K562 (cell line): ENCODE data around the gene GRAPL. TPM values are rescaled to one million over a fixed set of nuclear protein-coding genes. Genes with fewer than 3 reads are reported as not detected.

Experiments
- CTBP1 ChIP-seq: fragments of 450-650 bp; IDR thresholded peaks from 2 replicates; pipeline ENCODE4 v1.6.1; 2016; ENCODE audit warnings: borderline replicate concordance
- CTCF ChIP-seq, 3 experiments: IDR thresholded peaks in 2 of 3; conservative IDR thresholded peaks in 1 of 3; 2 replicates each; pipeline ENCODE4 v1.5.1; 2011 to 2012; ENCODE audit warnings: low read length in 3 of 3, mild to moderate bottlenecking in 3 of 3, control low read depth in 2 of 3, improper control_type of control experiment in 1 of 3, inconsistent platforms in 1 of 3, low read depth in 1 of 3, mixed read lengths in 1 of 3, moderate library complexity in 1 of 3; ENCODE audit not compliant: insufficient read depth in 2 of 3
- L3MBTL2 ChIP-seq: fragments of 450-650 bp; IDR thresholded peaks from 2 replicates; pipeline ENCODE4 v1.6.1; 2016; ENCODE audit warnings: mild to moderate bottlenecking, moderate library complexity
- RAD21 ChIP-seq, 2 experiments: fragments of 250-450 bp in 1 of 2; fragments of 450-650 bp in 1 of 2; sonication (Bioruptor Pico) in 1 of 2; formaldehyde crosslinking in 1 of 2; IDR thresholded peaks in 1 of 2; conservative IDR thresholded peaks in 1 of 2; 2 replicates each; pipeline versions ENCODE4 v1.4.0 to v1.8.0; 2020 to 2022; ENCODE audit warnings: mild to moderate bottlenecking in 2 of 2, moderate library complexity in 1 of 2
- SMAD4 ChIP-seq: fragments of 250-450 bp; sonication (Bioruptor Pico); conservative IDR thresholded peaks from 2 replicates; pipeline ENCODE4 v1.8.0; 2021; ENCODE audit warnings: inconsistent platforms, mild to moderate bottlenecking, moderate library complexity
- YY1 ChIP-seq, 3 experiments: IDR thresholded peaks; 2 replicates each; pipeline ENCODE4 v1.6.1; 2011; ENCODE audit warnings: low read length in 2 of 3, mild to moderate bottlenecking in 2 of 3, moderate library complexity in 2 of 3, borderline replicate concordance in 1 of 3, control low read depth in 1 of 3, low read depth in 1 of 3; ENCODE audit not compliant: insufficient read depth in 3 of 3, insufficient replicate concordance in 2 of 3, control insufficient read depth in 1 of 3, insufficient read length in 1 of 3; ENCODE audit errors: extremely low read depth in 1 of 3
- ZNF121 ChIP-seq: sonication (generic); formaldehyde crosslinking; conservative IDR thresholded peaks from 2 replicates; pipeline ENCODE4 v1.8.0; 2022; ENCODE audit warnings: missing genetic modification reagents
- polyA plus RNA-seq, 8 experiments: library from polyadenylated mRNA; depleted of rRNA in 4 of 8; stranded (reverse) in 5 of 8; unstranded in 3 of 8; fragments of >200 nt; fragmentation: Nextera tagmentation in 2 of 8; fragmentation: Illumina TruSeq in 1 of 8; extraction: Ambion mirVana in 2 of 8; extraction: Trizol in 1 of 8; gene quantifications; 2 replicates each; pipeline versions ENCODE4 v1.2.1 to v1.2.3, GENCODE V29; 2011 to 2014; ENCODE audit warnings: inconsistent platforms in 1 of 8, missing spikeins in 1 of 8
- total RNA-seq, 7 experiments: library from RNA; depleted of rRNA in 6 of 7; stranded (reverse); fragments of >200 nt in 6 of 7; fragmentation: Illumina TruSeq in 2 of 7; extraction: Trizol in 2 of 7; gene quantifications; 2 replicates each; pipeline versions ENCODE4 v1.2.1 to v1.2.3, GENCODE V29; 2011 to 2021; ENCODE audit warnings: low replicate concordance in 1 of 7

Gene GRAPL
- total and polyA plus RNA-seq, 9 of the 15 experiments (the other 6 are each of a cell fraction or from before 2014, with no cell fraction given), result 0.22 TPM; not detected in 8

- peak; percentile 35; the same call in 1 of the 2 replicates for TF ChIP-seq CTBP1
- peak; percentile 26 for TF ChIP-seq SMAD4 (CRISPR knock-in tag)
- peak in 1 of 2 experiments; percentile 50; a peak in 2 of 4 replicates for TF ChIP-seq RAD21 (CRISPR knock-in tag; conservative IDR thresholded peaks at IDR 0.05 in 1 of 2, IDR thresholded peaks at IDR 0.05 in 1 of 2)
- TF ChIP-seq CTCF (IDR thresholded peaks at IDR 0.05 in 2 of 3, conservative IDR thresholded peaks at IDR 0.05 in 1 of 3; ENCODE audit: insufficient read depth in 2 of 3, low read depth in 1 of 3, low read length in 3 of 3), result peak; percentile 20 to 62 (median 26); a peak in 3 of 6 replicates
- TF ChIP-seq YY1 (IDR thresholded peaks at IDR 0.05; ENCODE audit: borderline replicate concordance in 1 of 3, control insufficient read depth in 1 of 3, extremely low read depth in 1 of 3, insufficient read depth in 3 of 3, insufficient read length in 1 of 3, insufficient replicate concordance in 2 of 3, low read depth in 1 of 3, low read length in 2 of 3), result peak in 2 of 3 experiments; percentile 66 to 71
- peak; percentile 43; the same call in 1 of the 2 replicates for TF ChIP-seq L3MBTL2
- TF ChIP-seq ZNF121, result peak; percentile 55
- TF ChIP-seq, all 486 proteins: peak for 11; not testable (repeated sequence) for 475
Observed at GRCh38 chr17:19111111-19111711, 16.2 kb upstream of the GRAPL start (continued).
